ENCODE measurements around the gene RNF186. TPM values are rescaled to one million over a fixed set of nuclear protein-coding genes. Genes with fewer than 3 reads are reported as not detected.
"Not testable (repeated sequence)": the region's sequence is repeated elsewhere in the genome, so short reads cannot be mapped to it uniquely, and the experiment has no call there.

RNF186 gene
- total RNA-seq, 1 donor from 2014 or later: not detected

DNA sequence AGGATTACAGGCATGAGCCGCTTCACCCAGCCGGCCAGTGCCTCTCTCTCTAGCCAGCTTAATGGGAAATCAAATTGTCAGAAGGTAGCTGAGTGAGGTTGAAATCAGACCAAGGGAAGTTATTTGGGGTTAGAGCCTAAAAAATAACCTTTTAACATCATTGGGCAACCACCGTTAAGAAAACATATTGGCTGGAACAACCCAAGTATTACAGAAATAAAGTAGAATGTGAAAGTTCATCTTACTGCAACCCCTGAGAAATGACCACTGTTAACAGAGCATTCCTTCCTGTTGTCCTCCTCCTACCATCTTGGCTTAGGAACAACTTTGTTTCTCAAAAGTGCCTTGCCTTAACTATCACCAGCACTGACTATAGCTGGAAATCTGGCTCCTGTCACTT is 3.2 kb upstream of the RNF186 start:
- Histone ChIP-seq H3K4me3 (no peak overlapping the region), H3K9me3 (no peaks in the 10 kb centered on the region), H3K4me1 (no peaks in the 10 kb centered on the region), H3K36me3 (no peaks in the 10 kb centered on the region), H3K27ac (no peak overlapping the region), H3K27me3 (no peaks in the 10 kb centered on the region)
- TF ChIP-seq POLR2A (IDR thresholded peaks at IDR 0.05): no peak
- TF ChIP-seq POLR2AphosphoS5 (IDR thresholded peaks at IDR 0.05; ENCODE audit: insufficient read depth in 1 of 2, low read depth in 1 of 2): no peak
- TF ChIP-seq, protein P1, sequence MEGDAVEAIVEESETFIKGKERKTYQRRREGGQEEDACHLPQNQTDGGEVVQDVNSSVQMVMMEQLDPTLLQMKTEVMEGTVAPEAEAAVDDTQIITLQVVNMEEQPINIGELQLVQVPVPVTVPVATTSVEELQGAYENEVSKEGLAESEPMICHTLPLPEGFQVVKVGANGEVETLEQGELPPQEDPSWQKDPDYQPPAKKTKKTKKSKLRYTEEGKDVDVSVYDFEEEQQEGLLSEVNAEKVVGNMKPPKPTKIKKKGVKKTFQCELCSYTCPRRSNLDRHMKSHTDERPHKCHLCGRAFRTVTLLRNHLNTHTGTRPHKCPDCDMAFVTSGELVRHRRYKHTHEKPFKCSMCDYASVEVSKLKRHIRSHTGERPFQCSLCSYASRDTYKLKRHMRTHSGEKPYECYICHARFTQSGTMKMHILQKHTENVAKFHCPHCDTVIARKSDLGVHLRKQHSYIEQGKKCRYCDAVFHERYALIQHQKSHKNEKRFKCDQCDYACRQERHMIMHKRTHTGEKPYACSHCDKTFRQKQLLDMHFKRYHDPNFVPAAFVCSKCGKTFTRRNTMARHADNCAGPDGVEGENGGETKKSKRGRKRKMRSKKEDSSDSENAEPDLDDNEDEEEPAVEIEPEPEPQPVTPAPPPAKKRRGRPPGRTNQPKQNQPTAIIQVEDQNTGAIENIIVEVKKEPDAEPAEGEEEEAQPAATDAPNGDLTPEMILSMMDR (IDR thresholded peaks at IDR 0.05): no peak
- DNase-seq (ENCODE audit: extremely low spot score in 2 of 2): no peak
- intact Hi-C loops (cut with DNase I): no loop called here

DNA sequence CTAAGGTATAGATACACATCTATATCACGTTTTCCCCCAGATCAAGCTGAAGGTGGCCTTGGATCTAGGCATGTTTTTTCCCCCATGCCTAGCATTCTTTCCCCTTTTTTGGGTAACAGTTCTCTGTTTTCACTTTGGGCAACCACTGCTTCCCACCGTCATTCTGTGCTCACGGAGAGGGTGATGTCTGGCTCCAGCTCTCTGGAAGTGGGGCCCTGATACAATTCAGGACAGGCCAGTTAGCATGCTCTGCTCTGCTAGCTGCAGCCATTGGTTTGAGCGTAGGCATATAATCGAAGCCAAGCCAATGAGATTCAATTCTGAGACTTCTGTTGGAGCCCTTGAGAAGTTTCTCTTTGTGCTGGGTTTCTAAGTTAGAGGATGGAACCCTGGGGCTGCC is 2.1 kb upstream of the RNF186 start:
- no peak for DNase-seq (ENCODE audit: extremely low spot score in 2 of 2)
- H3K36me3 ChIP-seq: no peaks in the 10 kb centered on the region
- TF ChIP-seq, protein P1 (IDR thresholded peaks at IDR 0.05): no peak
- H3K4me1 ChIP-seq: no peaks in the 10 kb centered on the region
- H3K27ac ChIP-seq: no peak overlapping the region
- H3K9me3 ChIP-seq: no peaks in the 10 kb centered on the region
- H3K27me3 ChIP-seq: no peaks in the 10 kb centered on the region
- H3K4me3 ChIP-seq: no peak overlapping the region
- intact Hi-C loops (cut with DNase I): no loop called here

DNA sequence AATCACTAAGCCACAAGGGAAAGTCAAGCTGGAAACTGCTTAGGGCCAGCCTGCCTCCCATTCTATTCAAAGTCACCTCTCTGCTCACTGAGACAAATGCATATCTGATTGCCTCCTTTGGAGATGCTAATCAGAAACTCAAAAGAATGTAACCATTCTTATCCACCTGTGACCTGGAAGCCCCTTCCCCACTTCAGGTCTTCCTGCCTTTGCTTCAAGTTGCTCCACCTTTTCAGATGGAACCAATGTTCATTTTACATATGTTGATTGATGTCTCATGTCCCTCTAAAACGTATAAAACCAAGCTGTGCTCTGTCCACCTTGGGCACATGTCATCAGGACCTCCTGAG is 1.6 kb upstream of the RNF186 start:
- intact Hi-C loops (cut with DNase I); H3K27ac ChIP-seq: not testable (repeated sequence)

DNA sequence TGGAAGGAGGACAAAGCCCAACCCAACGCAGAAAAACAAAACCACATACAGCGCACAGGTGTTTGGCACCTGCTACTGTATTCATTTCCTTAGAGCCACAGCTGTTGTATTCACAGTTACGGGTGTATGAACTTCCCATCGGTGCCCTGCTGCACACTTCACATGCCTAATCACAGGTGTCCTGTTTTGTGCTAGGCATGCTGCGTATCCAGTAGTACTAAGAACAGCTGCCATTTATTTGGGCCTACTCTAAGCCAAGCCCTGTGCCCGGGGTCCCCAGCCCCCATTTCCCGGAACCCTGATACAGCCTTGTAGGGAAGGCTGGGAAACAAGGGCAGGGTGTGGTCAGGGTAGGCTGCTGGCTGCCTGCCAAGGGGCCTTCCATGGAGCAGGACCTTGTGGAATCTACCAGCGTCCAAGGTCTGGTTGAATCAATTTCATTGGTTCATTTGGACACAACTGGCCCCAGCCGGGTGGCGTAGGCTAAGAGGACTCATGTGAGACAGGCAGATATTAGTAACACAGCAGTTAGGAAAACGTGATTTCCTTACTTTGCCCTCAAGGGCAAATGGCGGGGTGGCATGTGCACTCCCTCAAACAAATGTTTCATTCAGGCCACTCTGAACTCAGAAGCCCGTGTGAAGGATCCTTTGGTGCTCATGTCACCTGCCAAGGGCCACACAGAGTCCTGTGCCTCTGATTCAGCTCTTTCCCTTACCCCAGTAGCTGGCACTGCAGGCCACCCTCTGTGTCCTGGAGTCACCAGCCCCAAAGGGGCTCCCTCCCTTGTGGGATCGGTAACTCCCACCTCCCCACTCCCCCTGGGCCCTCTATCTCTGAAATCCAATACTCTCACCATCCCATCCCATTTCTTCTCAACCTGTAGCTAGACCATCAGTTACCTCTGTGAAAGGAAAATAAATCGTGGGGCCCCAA is 986 bp upstream of the RNF186 start:
- H3K27me3 ChIP-seq: no peaks in the 10 kb centered on the region
- H3K4me1 ChIP-seq: no peaks in the 10 kb centered on the region
- intact Hi-C loops (cut with DNase I): no loop called here
- H3K36me3 ChIP-seq: no peaks in the 10 kb centered on the region
- no peak for DNase-seq (ENCODE audit: extremely low spot score in 2 of 2)
- TF ChIP-seq POLR2A (IDR thresholded peaks at IDR 0.05) (no peak), POLR2AphosphoS5 (IDR thresholded peaks at IDR 0.05; ENCODE audit: insufficient read depth in 1 of 2, low read depth in 1 of 2) (no peak)
- TF ChIP-seq, protein P1 (IDR thresholded peaks at IDR 0.05): no peak
- H3K27ac ChIP-seq: no peak overlapping the region
- no peaks in the 10 kb centered on the region for H3K9me3 ChIP-seq
- H3K4me3 ChIP-seq: no peak overlapping the region

More for the DNA sequence above, 1.6 kb upstream of the RNF186 start:
- H3K36me3 ChIP-seq; DNase-seq (ENCODE audit: extremely low spot score in 2 of 2); H3K4me3 ChIP-seq; H3K4me1 ChIP-seq; H3K9me3 ChIP-seq; H3K27me3 ChIP-seq: not testable (repeated sequence)

DNA sequence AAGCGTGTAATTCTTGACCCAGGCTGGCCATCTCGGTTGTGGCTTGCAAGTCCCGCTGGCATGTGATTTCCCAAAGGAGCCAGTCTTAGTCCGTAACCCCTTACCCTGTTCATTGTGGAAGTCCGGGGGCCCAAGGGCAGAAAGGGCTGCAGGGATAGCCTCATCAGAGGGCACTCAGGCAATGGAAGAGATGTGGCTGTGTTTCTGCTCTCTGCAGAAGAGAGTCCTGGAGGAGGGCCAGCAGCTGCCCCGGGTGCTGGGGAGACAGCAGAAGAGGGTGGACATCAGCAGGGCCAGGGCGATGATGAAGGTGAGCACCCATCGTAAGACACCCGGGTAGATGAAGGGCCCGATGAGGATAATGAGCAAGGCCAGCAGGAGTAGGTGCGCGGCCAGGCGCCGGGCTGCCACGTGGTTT is 830 bp downstream of the RNF186 start:
- intact Hi-C loops (cut with DNase I): no loop called here
- Histone ChIP-seq H3K27me3 (no peaks in the 10 kb centered on the region), H3K9me3 (no peaks in the 10 kb centered on the region), H3K36me3 (no peaks in the 10 kb centered on the region), H3K27ac (no peak overlapping the region), H3K4me3 (no peak overlapping the region), H3K4me1 (no peaks in the 10 kb centered on the region)
- no peak for DNase-seq (ENCODE audit: extremely low spot score in 2 of 2)
- TF ChIP-seq POLR2A (IDR thresholded peaks at IDR 0.05) (no peak), POLR2AphosphoS5 (IDR thresholded peaks at IDR 0.05; ENCODE audit: insufficient read depth in 1 of 2, low read depth in 1 of 2) (no peak)

DNA sequence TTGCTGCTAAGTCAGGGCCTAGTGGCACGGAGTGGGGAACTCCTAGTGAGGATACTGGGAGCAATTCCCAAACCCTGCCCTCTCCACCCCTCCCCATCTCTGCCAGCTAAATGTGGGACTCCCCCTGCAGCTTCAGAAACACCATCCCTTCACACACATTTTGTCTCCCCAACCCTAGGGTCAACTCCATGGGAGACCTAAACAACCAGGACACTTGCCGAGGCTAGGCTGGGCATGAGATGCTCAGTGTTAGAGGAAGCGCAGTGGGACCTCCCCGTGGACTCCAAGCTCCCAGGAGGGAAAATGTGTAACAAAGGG is 1.5 kb downstream of the RNF186 start:
- no peaks in the 10 kb centered on the region for H3K4me1 ChIP-seq
- intact Hi-C loops (cut with DNase I): no loop called here
- TF ChIP-seq POLR2AphosphoS5 (IDR thresholded peaks at IDR 0.05; ENCODE audit: insufficient read depth in 1 of 2, low read depth in 1 of 2) (no peak), POLR2A (IDR thresholded peaks at IDR 0.05) (no peak)
- TF ChIP-seq, protein P1 (IDR thresholded peaks at IDR 0.05): no peak
- no peaks in the 10 kb centered on the region for H3K9me3 ChIP-seq
- H3K27ac ChIP-seq: no peak overlapping the region
- no peak overlapping the region for H3K4me3 ChIP-seq
- DNase-seq (ENCODE audit: extremely low spot score in 2 of 2): no peak
- H3K27me3 ChIP-seq: no peaks in the 10 kb centered on the region
- H3K36me3 ChIP-seq: no peaks in the 10 kb centered on the region

All from vagina (tissue), 2 donors.